OCI-LY3 (cell line): ENCODE data around the gene ZNF280A.

Experiments
- H2AFZ ChIP-seq: fragments of 200-600, 300-600 bp; shearing (Covaris generic); 2 replicates; pipeline ENCODE4 v1.6.0; 2014; ENCODE audit warnings: antibody characterized with exemption, low read depth, low read length
- H3K27ac ChIP-seq: fragments of 200-600, 300-600 bp; sonication (generic); 2 replicates; pipeline ENCODE4 v1.5.1; 2014; ENCODE audit warnings: mild to moderate bottlenecking, low read length, moderate library complexity, mixed read lengths
- H3K27me3 ChIP-seq: fragments of 200-600, 300-600 bp; sonication (generic); 2 replicates; pipeline ENCODE4 v1.6.1; 2014; ENCODE audit warnings: low read depth, low read length, mixed read lengths
- H3K36me3 ChIP-seq: fragments of 200-600, 300-600 bp; sonication (generic); replicated peaks from 2 replicates; pipeline ENCODE3; 2014; ENCODE audit warnings: low read depth, low read length, mixed read lengths
- H3K4me1 ChIP-seq: fragments of 300-600, 200-600 bp; sonication (generic); 2 replicates; pipeline ENCODE4 v1.6.1; 2014; ENCODE audit warnings: low read length, mixed read lengths
- H3K4me2 ChIP-seq: fragments of 200-600, 300-600 bp; sonication (generic); 2 replicates; pipeline ENCODE4 v1.6.1; 2014; ENCODE audit warnings: low read length, mixed read lengths
- H3K4me3 ChIP-seq: fragments of 300-600, 200-600 bp; sonication (generic); 2 replicates; pipeline ENCODE4 v1.5.1; 2014; ENCODE audit warnings: antibody characterized with exemption, mild to moderate bottlenecking, low read length, moderate library complexity
- H3K79me2 ChIP-seq: fragments of 300-600, 200-600 bp; shearing (Covaris generic); 2 replicates; pipeline ENCODE4 v1.6.1; 2014; ENCODE audit warnings: mild to moderate bottlenecking, low read length, mixed read lengths
- H3K9ac ChIP-seq: fragments of 300-600, 200-600 bp; shearing (Covaris generic); 2 replicates; pipeline ENCODE4 v1.6.0; 2014; ENCODE audit warnings: mild to moderate bottlenecking, low read length, moderate library complexity
- H3K9me3 ChIP-seq: fragments of 200-600, 300-600 bp; shearing (Covaris generic); 2 replicates; pipeline ENCODE4 v1.6.1; 2014; ENCODE audit warnings: low read length, mixed read lengths; ENCODE audit not compliant: insufficient read depth
- H4K20me1 ChIP-seq: fragments of 200-600, 300-600 bp; sonication (generic); 2 replicates; pipeline ENCODE4 v1.6.1; 2016; ENCODE audit warnings: low read length, mixed read lengths; ENCODE audit not compliant: insufficient read depth
- EZH2phosphoT487 ChIP-seq: fragments of 200-600 bp; shearing (Covaris generic); IDR thresholded peaks from 2 replicates; pipeline ENCODE4 v1.6.1; 2018; ENCODE audit warnings: antibody characterized with exemption, mixed run types, low read depth
- TF ChIP-seq, protein P1 (sequence below): fragments of 200-600, 300-600 bp; sonication (generic); IDR thresholded peaks from 2 replicates; pipeline ENCODE4 v1.5.1; 2014; ENCODE audit warnings: antibody characterized with exemption, low read length, low read depth

The ZNF280A gene

GRCh38 chr22:22548317-22548716, 28.2 kb upstream of the ZNF280A start:
- TF ChIP-seq, protein P1, sequence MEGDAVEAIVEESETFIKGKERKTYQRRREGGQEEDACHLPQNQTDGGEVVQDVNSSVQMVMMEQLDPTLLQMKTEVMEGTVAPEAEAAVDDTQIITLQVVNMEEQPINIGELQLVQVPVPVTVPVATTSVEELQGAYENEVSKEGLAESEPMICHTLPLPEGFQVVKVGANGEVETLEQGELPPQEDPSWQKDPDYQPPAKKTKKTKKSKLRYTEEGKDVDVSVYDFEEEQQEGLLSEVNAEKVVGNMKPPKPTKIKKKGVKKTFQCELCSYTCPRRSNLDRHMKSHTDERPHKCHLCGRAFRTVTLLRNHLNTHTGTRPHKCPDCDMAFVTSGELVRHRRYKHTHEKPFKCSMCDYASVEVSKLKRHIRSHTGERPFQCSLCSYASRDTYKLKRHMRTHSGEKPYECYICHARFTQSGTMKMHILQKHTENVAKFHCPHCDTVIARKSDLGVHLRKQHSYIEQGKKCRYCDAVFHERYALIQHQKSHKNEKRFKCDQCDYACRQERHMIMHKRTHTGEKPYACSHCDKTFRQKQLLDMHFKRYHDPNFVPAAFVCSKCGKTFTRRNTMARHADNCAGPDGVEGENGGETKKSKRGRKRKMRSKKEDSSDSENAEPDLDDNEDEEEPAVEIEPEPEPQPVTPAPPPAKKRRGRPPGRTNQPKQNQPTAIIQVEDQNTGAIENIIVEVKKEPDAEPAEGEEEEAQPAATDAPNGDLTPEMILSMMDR, result no peak
- no peak for TF ChIP-seq EZH2phosphoT487
- no peak overlapping the region for H3K4me3 ChIP-seq
- no peaks in the 10 kb centered on the region for H3K4me1 ChIP-seq
- no peak overlapping the region for H3K9ac ChIP-seq
- no peaks in the 10 kb centered on the region for H3K27me3 ChIP-seq
- H4K20me1 ChIP-seq, result no peaks in the 10 kb centered on the region
- H3K79me2 ChIP-seq, result no peaks in the 10 kb centered on the region
- no peaks in the 10 kb centered on the region for H3K9me3 ChIP-seq
- peaks cover 14% of the 10 kb centered on the region for H3K36me3 ChIP-seq
- no peak overlapping the region for H3K27ac ChIP-seq
- no peak overlapping the region for H2AFZ ChIP-seq
- no peak overlapping the region for H3K4me2 ChIP-seq

- no peaks in the 10 kb centered on the region for H3K27me3 ChIP-seq
Measured at GRCh38 chr22:22547692-22548300, 27.7 kb upstream of the ZNF280A start.

DNA sequence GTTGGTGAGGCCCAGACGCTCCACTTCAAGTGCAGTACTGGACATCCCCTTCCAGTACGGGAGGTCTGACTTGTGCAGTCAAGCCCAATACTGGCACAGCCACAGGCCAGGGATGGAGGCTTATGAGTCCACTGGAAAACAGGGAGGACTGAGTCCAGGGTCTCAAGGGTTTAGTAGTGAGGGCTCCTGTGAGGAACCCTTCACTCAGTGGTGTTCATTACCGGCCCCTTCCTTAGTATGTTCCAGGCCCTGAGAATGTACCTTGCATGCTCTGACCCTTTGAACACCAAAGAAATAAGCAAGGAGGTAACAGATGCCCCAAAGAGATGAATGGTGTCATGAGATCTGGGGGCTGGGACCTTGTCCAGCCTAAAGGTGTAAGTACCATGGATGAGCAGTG, 27.2 kb upstream of the ZNF280A start:
- no peak for TF ChIP-seq EZH2phosphoT487
- TF ChIP-seq, protein P1, result no peak
- no peak overlapping the region for H3K9ac ChIP-seq
- peaks cover 14% of the 10 kb centered on the region for H3K36me3 ChIP-seq
- no peak overlapping the region for H3K4me2 ChIP-seq
- no peaks in the 10 kb centered on the region for H4K20me1 ChIP-seq
- no peaks in the 10 kb centered on the region for H3K4me1 ChIP-seq
- no peak overlapping the region for H3K27ac ChIP-seq
- no peaks in the 10 kb centered on the region for H3K79me2 ChIP-seq
- no peaks in the 10 kb centered on the region for H3K27me3 ChIP-seq
- no peak overlapping the region for H2AFZ ChIP-seq
- H3K4me3 ChIP-seq, result no peak overlapping the region
- H3K9me3 ChIP-seq, result no peaks in the 10 kb centered on the region

More at GRCh38 chr22:22547692-22548300, 27.7 kb upstream of the ZNF280A start:
- no peak overlapping the region for H3K9ac ChIP-seq
- H3K9me3 ChIP-seq, result no peaks in the 10 kb centered on the region
- H3K4me3 ChIP-seq, result no peak overlapping the region
- no peak overlapping the region for H3K4me2 ChIP-seq
- H2AFZ ChIP-seq, result no peak overlapping the region
- H4K20me1 ChIP-seq, result no peaks in the 10 kb centered on the region
- TF ChIP-seq, protein P1, result no peak
- TF ChIP-seq EZH2phosphoT487, result no peak
- H3K27ac ChIP-seq, result no peak overlapping the region
- peaks cover 14% of the 10 kb centered on the region for H3K36me3 ChIP-seq
- H3K79me2 ChIP-seq, result no peaks in the 10 kb centered on the region
- H3K4me1 ChIP-seq, result no peaks in the 10 kb centered on the region

GRCh38 chr22:22546490-22546889, 26.4 kb upstream of the ZNF280A start:
- Histone ChIP-seq H3K4me1 (no peaks in the 10 kb centered on the region), H4K20me1 (no peaks in the 10 kb centered on the region), H2AFZ (no peak overlapping the region), H3K4me2 (no peak overlapping the region), H3K9me3 (no peaks in the 10 kb centered on the region), H3K9ac (no peak overlapping the region), H3K4me3 (no peak overlapping the region), H3K27me3 (no peaks in the 10 kb centered on the region), H3K27ac (no peak overlapping the region), H3K36me3 (peaks cover 14% of the 10 kb centered on the region), H3K79me2 (no peaks in the 10 kb centered on the region)
- TF ChIP-seq, protein P1, result no peak
- no peak for TF ChIP-seq EZH2phosphoT487
